ENCODE measurements around the gene SAP130. TPM values are rescaled to one million over a fixed set of nuclear protein-coding genes. Genes with fewer than 3 reads are reported as not detected.

Gene SAP130
- polyA plus RNA-seq, 1 donor (not counting 4 experiments of a cell fraction or from before 2014, with no cell fraction given): 11.6 TPM

- Histone ChIP-seq H3K27ac (ENCODE audit: control insufficient read depth, insufficient read depth, low read length) (no peak overlapping the region), H3K4me1 (ENCODE audit: control insufficient read depth, extremely low read depth, insufficient read depth, low read length) (no peaks in the 10 kb centered on the region), H3K9ac (ENCODE audit: control insufficient read depth, extremely low read depth, insufficient read depth, low read length) (no peak overlapping the region), H3K4me2 (ENCODE audit: control insufficient read depth, extremely low read depth, insufficient read depth, low read depth, low read length) (no peak overlapping the region), H3K79me2 (ENCODE audit: control insufficient read depth, insufficient read depth, low read length) (no peaks in the 10 kb centered on the region), H3K4me3 (ENCODE audit: control insufficient read depth in 2 of 3, extremely low read depth in 1 of 3, insufficient read depth in 2 of 3, low read depth in 1 of 3, low read length in 3 of 3) (no peak overlapping the region), H3K36me3 (ENCODE audit: control insufficient read depth in 2 of 2, extremely low read depth in 1 of 2, insufficient read depth in 2 of 2, low read length in 2 of 2) (no peaks in the 10 kb centered on the region), H2AFZ (ENCODE audit: control insufficient read depth, low read length) (no peak overlapping the region), H4K20me1 (ENCODE audit: control insufficient read depth, extremely low read depth, insufficient read depth, low read length) (no peaks in the 10 kb centered on the region), H3K9me3 (ENCODE audit: control insufficient read depth, low read depth, low read length) (no peaks in the 10 kb centered on the region), H3K9me1 (ENCODE audit: control insufficient read depth, extremely low read depth, insufficient read depth, low read length) (no peaks in the 10 kb centered on the region), H3K27me3 (ENCODE audit: control insufficient read depth, extremely low read depth, insufficient read depth, low read length) (no peaks in the 10 kb centered on the region)
- dilution Hi-C loops (cut with MboI; ENCODE audit: extremely low pct_ligation_motif_present, low sequenced_read_pairs): no loop called here
- FAIRE-seq: no peak
- TF ChIP-seq CTCF (optimal IDR thresholded peaks at IDR 0.05 in 1 of 3, IDR thresholded peaks at IDR 0.05 in 1 of 3, conservative IDR thresholded peaks at IDR 0.05 in 1 of 3; ENCODE audit: extremely low read depth in 1 of 3, insufficient read depth in 2 of 3, low read length in 3 of 3): no peak
- no peak for TF ChIP-seq EZH2 (IDR thresholded peaks at IDR 0.05; ENCODE audit: low read length)
- no peak for DNase-seq (ENCODE audit: low read depth, low spot score)
Measured at GRCh38 chr2:127913808-127914457, 113.9 kb downstream of the SAP130 start.

DNA sequence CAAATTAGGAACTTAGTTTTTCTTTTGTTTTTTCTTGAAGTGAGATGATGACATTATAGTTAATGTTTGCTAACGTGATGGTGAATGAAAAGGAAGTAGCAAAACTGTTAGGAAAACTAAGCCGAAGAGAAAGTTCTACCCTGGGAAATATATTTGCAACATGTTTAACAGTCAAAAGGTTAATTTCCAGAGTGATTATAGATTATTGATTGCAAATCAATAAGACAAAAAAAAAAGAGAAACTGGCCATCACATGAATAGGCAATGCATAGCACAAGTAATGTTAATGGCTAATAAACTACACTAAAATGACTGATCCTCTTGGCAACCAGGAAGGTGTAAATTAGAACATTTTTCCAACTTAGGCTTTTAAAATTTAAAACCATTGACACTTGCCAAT, 116.1 kb downstream of the SAP130 start:
- Histone ChIP-seq H4K20me1 (ENCODE audit: control insufficient read depth, extremely low read depth, insufficient read depth, low read length) (no peaks in the 10 kb centered on the region), H3K9ac (ENCODE audit: control insufficient read depth, extremely low read depth, insufficient read depth, low read length) (no peak overlapping the region), H2AFZ (ENCODE audit: control insufficient read depth, low read length) (no peak overlapping the region), H3K9me1 (ENCODE audit: control insufficient read depth, extremely low read depth, insufficient read depth, low read length) (no peaks in the 10 kb centered on the region), H3K36me3 (ENCODE audit: control insufficient read depth in 2 of 2, extremely low read depth in 1 of 2, insufficient read depth in 2 of 2, low read length in 2 of 2) (no peaks in the 10 kb centered on the region), H3K9me3 (ENCODE audit: control insufficient read depth, low read depth, low read length) (no peaks in the 10 kb centered on the region), H3K27me3 (ENCODE audit: control insufficient read depth, extremely low read depth, insufficient read depth, low read length) (no peaks in the 10 kb centered on the region), H3K27ac (ENCODE audit: control insufficient read depth, insufficient read depth, low read length) (no peak overlapping the region), H3K4me1 (ENCODE audit: control insufficient read depth, extremely low read depth, insufficient read depth, low read length) (no peaks in the 10 kb centered on the region), H3K4me2 (ENCODE audit: control insufficient read depth, extremely low read depth, insufficient read depth, low read depth, low read length) (no peak overlapping the region), H3K4me3 (ENCODE audit: control insufficient read depth in 2 of 3, extremely low read depth in 1 of 3, insufficient read depth in 2 of 3, low read depth in 1 of 3, low read length in 3 of 3) (no peak overlapping the region), H3K79me2 (ENCODE audit: control insufficient read depth, insufficient read depth, low read length) (no peaks in the 10 kb centered on the region)
- DNase-seq (ENCODE audit: low read depth, low spot score): no peak
- FAIRE-seq: no peak
- dilution Hi-C loops (cut with MboI; ENCODE audit: extremely low pct_ligation_motif_present, low sequenced_read_pairs): no loop called here
- TF ChIP-seq CTCF (optimal IDR thresholded peaks at IDR 0.05 in 1 of 3, IDR thresholded peaks at IDR 0.05 in 1 of 3, conservative IDR thresholded peaks at IDR 0.05 in 1 of 3; ENCODE audit: extremely low read depth in 1 of 3, insufficient read depth in 2 of 3, low read length in 3 of 3): no peak
- no peak for TF ChIP-seq EZH2 (IDR thresholded peaks at IDR 0.05; ENCODE audit: low read length)

Measured in keratinocyte (primary cell).